Trophoblast cell (in vitro differentiated cells and primary cell): ENCODE results near the gene CPNE2.
"Not testable (repeated sequence)": the region's sequence is repeated elsewhere in the genome, so short reads cannot be mapped to it uniquely, and the experiment has no call there.

Experiments used
- DNase-seq, 2 donors: peaks; one replicate each; pipeline ENCODE4 v3.0.0-alpha.2; 2016
- H2AFZ ChIP-seq: 2 replicates; pipeline ENCODE4 v1.6.1; 2013; ENCODE audit warnings: low read length, moderate library complexity, mild to moderate bottlenecking; ENCODE audit not compliant: insufficient read depth, poor library complexity
- H2AK5ac ChIP-seq: 2 replicates; pipeline ENCODE4 v1.6.1; 2013; ENCODE audit warnings: mild to moderate bottlenecking, low read length
- H2BK120ac ChIP-seq: 2 replicates; pipeline ENCODE4 v1.6.1; 2013; ENCODE audit warnings: low read length, mild to moderate bottlenecking, moderate library complexity; ENCODE audit not compliant: insufficient read depth, poor library complexity
- H2BK12ac ChIP-seq: 2 replicates; pipeline ENCODE4 v1.6.1; 2013; ENCODE audit warnings: mild to moderate bottlenecking, low read length, moderate library complexity
- H2BK5ac ChIP-seq: 2 replicates; pipeline ENCODE4 v1.6.1; 2013; ENCODE audit warnings: low read length, low read depth, moderate library complexity, mild to moderate bottlenecking; ENCODE audit not compliant: poor library complexity
- H3K14ac ChIP-seq: 2 replicates; pipeline ENCODE4 v1.6.1; 2013; ENCODE audit warnings: mild to moderate bottlenecking, low read length
- H3K18ac ChIP-seq: 2 replicates; pipeline ENCODE4 v1.6.1; 2013; ENCODE audit warnings: mild to moderate bottlenecking, low read length
- H3K23ac ChIP-seq: 2 replicates; pipeline ENCODE4 v1.6.1; 2013; ENCODE audit warnings: low read length
- H3K27ac ChIP-seq: 2 replicates; pipeline ENCODE4 v1.5.1; 2013; ENCODE audit warnings: low read depth, mild to moderate bottlenecking, inconsistent platforms, low read length, moderate library complexity
- H3K27me3 ChIP-seq: 2 replicates; pipeline ENCODE4 v1.6.1; 2013; ENCODE audit warnings: inconsistent platforms, mild to moderate bottlenecking, low read length, moderate library complexity; ENCODE audit not compliant: insufficient read depth
- H3K36me3 ChIP-seq, 2 experiments: 1 replicate in 1 of 2; 2 replicates in 1 of 2; pipeline ENCODE4 v1.6.1; 2013; ENCODE audit warnings: low read length in 2 of 2, mild to moderate bottlenecking in 2 of 2, moderate library complexity in 1 of 2; ENCODE audit not compliant: insufficient read depth in 2 of 2, control insufficient read depth in 1 of 2
- H3K4ac ChIP-seq: 2 replicates; pipeline ENCODE4 v1.6.1; 2013; ENCODE audit warnings: low read depth, mild to moderate bottlenecking, low read length, moderate library complexity
- H3K4me1 ChIP-seq, 2 experiments: 1 replicate in 1 of 2; 2 replicates in 1 of 2; pipeline ENCODE4 v1.6.1; 2013; ENCODE audit warnings: low read length in 2 of 2, mild to moderate bottlenecking in 2 of 2, moderate library complexity in 1 of 2; ENCODE audit not compliant: insufficient read depth in 2 of 2, control insufficient read depth in 1 of 2
- H3K4me2 ChIP-seq: 2 replicates; pipeline ENCODE4 v1.6.1; 2013; ENCODE audit warnings: inconsistent platforms, mild to moderate bottlenecking, low read length, moderate library complexity
- H3K4me3 ChIP-seq: 2 replicates; pipeline ENCODE4 v1.5.1; 2013; ENCODE audit warnings: mild to moderate bottlenecking, low read depth, low read length, inconsistent platforms
- H3K79me1 ChIP-seq: one replicate; pipeline ENCODE4 v1.6.1; 2013; ENCODE audit warnings: low read length
- H3K79me2 ChIP-seq: 2 replicates; pipeline ENCODE4 v1.6.1; 2013; ENCODE audit warnings: low read length, mild to moderate bottlenecking; ENCODE audit not compliant: control insufficient read depth, insufficient read depth, poor library complexity
- H3K9ac ChIP-seq: 2 replicates; pipeline ENCODE4 v1.6.1; 2013; ENCODE audit warnings: mild to moderate bottlenecking, low read length
- H3K9me3 ChIP-seq: 2 replicates; pipeline ENCODE4 v1.6.1; 2013; ENCODE audit warnings: low read depth, mild to moderate bottlenecking, control low read depth, inconsistent platforms, low read length; ENCODE audit not compliant: insufficient read depth
- H4K12ac ChIP-seq: 2 replicates; pipeline ENCODE4 v1.6.1; 2013; ENCODE audit warnings: low read depth, mild to moderate bottlenecking, low read length, moderate library complexity
- H4K8ac ChIP-seq: 2 replicates; pipeline ENCODE4 v1.6.1; 2013; ENCODE audit warnings: low read depth, mild to moderate bottlenecking, low read length, moderate library complexity
- H4K91ac ChIP-seq: one replicate; pipeline ENCODE4 v1.6.1; 2013; ENCODE audit warnings: low read depth, mild to moderate bottlenecking, low read length, moderate library complexity
- WGBS: extraction: QIAGEN DNeasy Blood & Tissue Kit; methylation state at CpG from one replicate; pipeline ENCODE4 v1.1.7; 2013; ENCODE audit warnings: missing lambda C conversion rate; ENCODE audit not compliant: insufficient read length, insufficient coverage; ENCODE audit errors: extremely low coverage; 5-methylcytosine and 5-hydroxymethylcytosine counted together

The CPNE2 gene

GRCh38 chr16:57099965-57100364, 7.6 kb downstream of the CPNE2 start:
- no CpG with 5 or more reads among the region's 6 CpGs for WGBS

GRCh38 chr16:57100445-57100844, 8.1 kb downstream of the CPNE2 start:
- Histone ChIP-seq H3K4me1 (peaks cover 2 to 3% of the 10 kb centered on the region in 2 experiments), H3K79me1 (no peaks in the 10 kb centered on the region), H3K4me2 (no peak overlapping the region), H2BK120ac (no peak overlapping the region), H4K12ac (no peak overlapping the region), H3K4ac (no peak overlapping the region), H3K18ac (no peak overlapping the region), H4K8ac (no peak overlapping the region), H2BK12ac (no peak overlapping the region), H2AFZ (no peak overlapping the region), H3K23ac (no peak overlapping the region), H3K27ac (no peak overlapping the region), H3K9me3 (no peaks in the 10 kb centered on the region), H3K27me3 (no peaks in the 10 kb centered on the region), H2AK5ac (no peak overlapping the region), H3K36me3 (peaks cover 3 to 4% of the 10 kb centered on the region in 2 experiments), H4K91ac (no peak overlapping the region), H3K79me2 (no peaks in the 10 kb centered on the region), H3K9ac (no peak overlapping the region), H3K4me3 (no peak overlapping the region), H3K14ac (no peak overlapping the region), H2BK5ac (no peak overlapping the region)
- WGBS = no CpG with 5 or more reads among the region's 1 CpG
- no peak for DNase-seq

More at GRCh38 chr16:57099965-57100364, 7.6 kb downstream of the CPNE2 start:
- not testable (repeated sequence) for H2BK12ac ChIP-seq, H3K79me2 ChIP-seq, H3K4me2 ChIP-seq, H3K9ac ChIP-seq, H4K8ac ChIP-seq, H3K4me1 ChIP-seq, H3K36me3 ChIP-seq, H4K91ac ChIP-seq, H2AFZ ChIP-seq, H2BK5ac ChIP-seq, H2AK5ac ChIP-seq, H3K79me1 ChIP-seq, H3K4me3 ChIP-seq, H3K4ac ChIP-seq, H3K14ac ChIP-seq, H3K27ac ChIP-seq, H3K27me3 ChIP-seq, H3K18ac ChIP-seq, H2BK120ac ChIP-seq, H3K9me3 ChIP-seq, H3K23ac ChIP-seq, DNase-seq, H4K12ac ChIP-seq

GRCh38 chr16:57102888-57103851, 10.8 kb downstream of the CPNE2 start:
- Histone ChIP-seq H3K4me3 (no peak overlapping the region), H3K9ac (no peak overlapping the region), H3K27ac (no peak overlapping the region), H2AK5ac (no peak overlapping the region), H4K12ac (no peak overlapping the region), H3K23ac (no peak overlapping the region), H3K9me3 (peaks cover 3% of the 10 kb centered on the region), H4K8ac (no peak overlapping the region), H2BK12ac (no peak overlapping the region), H3K4ac (no peak overlapping the region), H3K18ac (no peak overlapping the region), H3K4me2 (no peak overlapping the region), H3K79me2 (no peaks in the 10 kb centered on the region), H3K4me1 (peaks cover 2% of the 10 kb centered on the region in 2 experiments), H3K27me3 (no peaks in the 10 kb centered on the region), H2AFZ (no peak overlapping the region), H4K91ac (no peak overlapping the region), H3K36me3 (peaks cover 1 to 2% of the 10 kb centered on the region in 2 experiments), H2BK5ac (no peak overlapping the region), H2BK120ac (no peak overlapping the region), H3K14ac (no peak overlapping the region), H3K79me1 (no peaks in the 10 kb centered on the region)
- DNase-seq = no peak
- WGBS = 100% methylated on average over 1 of the region's 16 CpGs

GRCh38 chr16:57104706-57105105, 12.3 kb downstream of the CPNE2 start:
- no peak overlapping the region for H4K8ac ChIP-seq
- no peak for DNase-seq
- H3K9me3 ChIP-seq = peaks cover 3% of the 10 kb centered on the region
- H3K4ac ChIP-seq = no peak overlapping the region
- no peak overlapping the region for H3K18ac ChIP-seq
- no peak overlapping the region for H2BK120ac ChIP-seq
- no peaks in the 10 kb centered on the region for H3K27me3 ChIP-seq
- H2BK12ac ChIP-seq = no peak overlapping the region
- H4K91ac ChIP-seq = no peak overlapping the region
- H3K79me2 ChIP-seq = no peaks in the 10 kb centered on the region
- H3K9ac ChIP-seq = no peak overlapping the region
- H4K12ac ChIP-seq = no peak overlapping the region
- H2BK5ac ChIP-seq = no peak overlapping the region
- H2AK5ac ChIP-seq = no peak overlapping the region
- peaks cover 3 to 8% of the 10 kb centered on the region in 2 experiments for H3K4me1 ChIP-seq
- no peak overlapping the region for H3K14ac ChIP-seq
- peaks cover 1 to 2% of the 10 kb centered on the region in 2 experiments for H3K36me3 ChIP-seq
- no peak overlapping the region for H3K23ac ChIP-seq
- no peak overlapping the region for H3K27ac ChIP-seq
- no CpG with 5 or more reads among the region's 3 CpGs for WGBS
- H3K4me3 ChIP-seq = no peak overlapping the region
- no peaks in the 10 kb centered on the region for H3K79me1 ChIP-seq
- H3K4me2 ChIP-seq = no peak overlapping the region
- H2AFZ ChIP-seq = no peak overlapping the region
